Endodermal cell (in vitro differentiated cells): ENCODE results near the gene STUM. TPM values are rescaled to one million over a fixed set of nuclear protein-coding genes. Genes with fewer than 3 reads are reported as not detected.

Experiments used
- DNase-seq: peaks from one replicate; pipeline ENCODE4 v3.0.0-alpha.2; 2017
- H3K27ac ChIP-seq: 2 replicates; pipeline ENCODE4 v1.5.1; 2013; ENCODE audit warnings: mild to moderate bottlenecking, low read depth, low read length, moderate library complexity
- H3K27me3 ChIP-seq: 2 replicates; pipeline ENCODE4 v1.6.1; 2013; ENCODE audit warnings: mild to moderate bottlenecking, low read length, moderate library complexity; ENCODE audit not compliant: insufficient read depth, control insufficient read depth, poor library complexity, severe bottlenecking
- H3K36me3 ChIP-seq: 2 replicates; pipeline ENCODE4 v1.7.0; 2013; ENCODE audit warnings: mild to moderate bottlenecking, low read length, moderate library complexity; ENCODE audit not compliant: control insufficient read depth, insufficient read depth
- H3K4me1 ChIP-seq: one replicate; pipeline ENCODE4 v1.7.0; 2013; ENCODE audit warnings: low read length; ENCODE audit not compliant: control insufficient read depth, insufficient read depth
- H3K4me3 ChIP-seq: 2 replicates; pipeline ENCODE4 v1.5.1; 2013; ENCODE audit warnings: mild to moderate bottlenecking, low read length, moderate library complexity
- H3K9ac ChIP-seq: 2 replicates; pipeline ENCODE4 v1.6.1; 2013; ENCODE audit warnings: mild to moderate bottlenecking, low read length, moderate library complexity; ENCODE audit not compliant: poor library complexity, severe bottlenecking; ENCODE audit errors: extremely low read depth
- H3K9me3 ChIP-seq: 2 replicates; pipeline ENCODE4 v1.6.1; 2013; ENCODE audit warnings: mild to moderate bottlenecking, low read length, moderate library complexity; ENCODE audit not compliant: control insufficient read depth
- H3K27ac Mint-ChIP-seq: 2 replicates; pipeline ENCODE4 v1.8.0; 2020; ENCODE audit warnings: mixed read lengths
- H3K27me3 Mint-ChIP-seq: 2 replicates; pipeline ENCODE4 v1.8.0; 2021; ENCODE audit warnings: mild to moderate bottlenecking, mixed read lengths; ENCODE audit not compliant: insufficient read depth
- H3K36me3 Mint-ChIP-seq: 2 replicates; pipeline ENCODE4 v1.8.0; 2020; ENCODE audit warnings: low read depth, mixed read lengths
- H3K4me1 Mint-ChIP-seq: 2 replicates; pipeline ENCODE4 v1.8.0; 2020; ENCODE audit warnings: mixed read lengths
- H3K4me3 Mint-ChIP-seq: 2 replicates; pipeline ENCODE4 v1.8.0; 2020; ENCODE audit warnings: mild to moderate bottlenecking, moderate library complexity, mixed read lengths
- H3K9me3 Mint-ChIP-seq: 2 replicates; pipeline ENCODE4 v1.8.0; 2020; ENCODE audit warnings: mild to moderate bottlenecking, mixed read lengths
- WGBS, 2 experiments: methylation state at CpG; one replicate each; pipeline versions ENCODE4 v1.1.5 to v1.1.7; 2013; ENCODE audit warnings: missing lambda C conversion rate in 2 of 2, mixed read lengths in 1 of 2; ENCODE audit not compliant: insufficient coverage in 1 of 2, insufficient read length in 1 of 2; 5-methylcytosine and 5-hydroxymethylcytosine counted together
- total RNA-seq, 2 donors: library from RNA; stranded (reverse); fragmentation: NEBNext Ultra II Directional in 1 of 2; extraction: Animal tissue kit (Norgen Biotek cat#: 25700) in 1 of 2; gene quantifications; 2 replicates in 1 of 2; 3 replicates in 1 of 2; pipeline ENCODE4 v1.2.1, GENCODE V29; 2021
- TF ChIP-seq, protein P1 (sequence below): fragments of 200-600 bp; sonication (generic); conservative IDR thresholded peaks from 2 replicates; pipeline ENCODE4 v1.5.0; 2021; ENCODE audit warnings: antibody characterized with exemption, mild to moderate bottlenecking

The STUM gene
- total RNA-seq, 2 donors from 2014 or later = 0.04 to 0.20 TPM

DNA sequence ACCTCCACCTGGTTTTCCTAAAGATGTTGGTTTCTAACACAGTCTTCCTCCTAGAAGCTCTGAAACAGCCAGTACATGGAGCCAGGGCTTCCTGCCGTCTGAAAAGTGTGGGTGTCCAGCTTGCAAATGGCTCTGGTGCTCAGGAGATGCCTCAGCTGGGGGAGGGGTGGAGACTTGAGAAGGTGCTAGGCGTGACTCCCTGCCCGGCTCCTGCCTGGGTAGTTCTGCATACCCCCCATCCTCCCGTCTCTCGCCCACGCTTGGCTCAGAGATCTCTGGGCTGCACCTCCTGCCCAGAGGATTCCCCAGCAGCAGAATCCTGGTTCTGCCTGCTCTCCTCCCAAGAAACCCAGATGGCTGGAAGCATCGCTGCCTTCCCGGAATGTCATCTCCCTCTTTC, 16.9 kb downstream of the STUM start:
- no peak for DNase-seq
- TF ChIP-seq, protein P1, sequence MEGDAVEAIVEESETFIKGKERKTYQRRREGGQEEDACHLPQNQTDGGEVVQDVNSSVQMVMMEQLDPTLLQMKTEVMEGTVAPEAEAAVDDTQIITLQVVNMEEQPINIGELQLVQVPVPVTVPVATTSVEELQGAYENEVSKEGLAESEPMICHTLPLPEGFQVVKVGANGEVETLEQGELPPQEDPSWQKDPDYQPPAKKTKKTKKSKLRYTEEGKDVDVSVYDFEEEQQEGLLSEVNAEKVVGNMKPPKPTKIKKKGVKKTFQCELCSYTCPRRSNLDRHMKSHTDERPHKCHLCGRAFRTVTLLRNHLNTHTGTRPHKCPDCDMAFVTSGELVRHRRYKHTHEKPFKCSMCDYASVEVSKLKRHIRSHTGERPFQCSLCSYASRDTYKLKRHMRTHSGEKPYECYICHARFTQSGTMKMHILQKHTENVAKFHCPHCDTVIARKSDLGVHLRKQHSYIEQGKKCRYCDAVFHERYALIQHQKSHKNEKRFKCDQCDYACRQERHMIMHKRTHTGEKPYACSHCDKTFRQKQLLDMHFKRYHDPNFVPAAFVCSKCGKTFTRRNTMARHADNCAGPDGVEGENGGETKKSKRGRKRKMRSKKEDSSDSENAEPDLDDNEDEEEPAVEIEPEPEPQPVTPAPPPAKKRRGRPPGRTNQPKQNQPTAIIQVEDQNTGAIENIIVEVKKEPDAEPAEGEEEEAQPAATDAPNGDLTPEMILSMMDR = no peak
- Histone ChIP-seq H3K4me1 (no peaks in the 10 kb centered on the region), H3K36me3 (no peaks in the 10 kb centered on the region), H3K27ac (no peak overlapping the region), H3K27me3 (peaks cover 3% of the 10 kb centered on the region), H3K9me3 (no peaks in the 10 kb centered on the region), H3K4me3 (no peak overlapping the region), H3K9ac (no peak overlapping the region)
- WGBS, 2 experiments = 92 to 96% methylated on average over 5 to 8 of the region's 8 CpGs
- no peaks in the 10 kb centered on the region for H3K9me3 Mint-ChIP-seq
- H3K36me3 Mint-ChIP-seq = no peaks in the 10 kb centered on the region
- peaks cover under 1% of the 10 kb centered on the region for H3K27me3 Mint-ChIP-seq
- H3K27ac Mint-ChIP-seq = no peak overlapping the region
- no peak overlapping the region for H3K4me3 Mint-ChIP-seq
- H3K4me1 Mint-ChIP-seq = peaks cover 2% of the 10 kb centered on the region

DNA sequence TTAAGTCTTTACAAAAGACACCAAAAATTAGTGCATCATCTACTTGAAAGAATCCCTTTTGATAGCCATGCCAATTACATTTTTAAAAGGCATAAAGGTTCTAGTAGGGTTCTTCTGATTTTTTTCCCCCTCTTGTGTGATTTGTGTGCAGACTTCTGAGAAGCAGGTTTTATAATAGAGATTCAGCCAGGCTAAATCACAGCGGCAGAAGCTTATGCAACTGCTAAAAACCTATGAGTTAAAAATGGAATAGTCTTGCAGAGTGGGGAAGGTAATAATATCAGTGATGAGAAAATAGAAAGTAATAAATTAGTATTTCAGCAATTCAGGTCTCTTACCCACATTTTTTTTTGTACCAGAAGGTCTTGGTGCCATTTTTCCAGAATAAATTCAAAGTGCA, 17.7 kb downstream of the STUM start:
- Mint-ChIP-seq H3K9me3 (no peaks in the 10 kb centered on the region), H3K4me3 (no peak overlapping the region), H3K27me3 (no peaks in the 10 kb centered on the region), H3K27ac (no peak overlapping the region), H3K4me1 (peaks cover 2% of the 10 kb centered on the region), H3K36me3 (no peaks in the 10 kb centered on the region)
- H3K36me3 ChIP-seq = no peaks in the 10 kb centered on the region
- TF ChIP-seq, protein P1 = no peak
- no peak for DNase-seq
- no peaks in the 10 kb centered on the region for H3K9me3 ChIP-seq
- H3K27ac ChIP-seq = no peak overlapping the region
- H3K27me3 ChIP-seq = peaks cover 3% of the 10 kb centered on the region
- H3K4me3 ChIP-seq = no peak overlapping the region
- no peak overlapping the region for H3K9ac ChIP-seq
- WGBS, 2 experiments = 96% methylated on average over 1 of the region's 1 CpG; no CpG with 5 or more reads in 1 of the 2 experiments
- no peaks in the 10 kb centered on the region for H3K4me1 ChIP-seq

DNA sequence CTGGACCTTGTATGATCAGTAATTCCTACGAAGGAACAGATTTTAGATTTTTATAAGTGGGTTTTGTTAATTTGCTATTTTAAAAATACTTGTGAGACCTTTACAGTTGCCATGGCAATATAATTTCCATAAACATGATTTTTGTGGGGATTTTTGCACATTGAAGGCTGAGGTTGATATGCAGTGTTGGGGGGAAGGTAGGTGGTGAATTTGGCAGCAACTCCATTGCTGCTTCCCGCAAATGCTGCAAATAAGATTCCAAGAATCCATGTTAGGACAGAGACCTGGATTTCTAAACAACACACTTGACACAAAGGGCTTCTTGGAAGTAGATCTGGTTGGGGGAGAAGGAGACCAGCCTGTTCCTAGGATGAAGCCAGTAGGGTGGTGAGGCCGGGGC, 18.2 kb downstream of the STUM start:
- Histone ChIP-seq H3K9me3 (no peaks in the 10 kb centered on the region), H3K4me1 (no peaks in the 10 kb centered on the region)
- no peak overlapping the region for H3K27ac Mint-ChIP-seq

More for the DNA sequence above, 18.2 kb downstream of the STUM start:
- no peak for DNase-seq
- no peaks in the 10 kb centered on the region for H3K27me3 Mint-ChIP-seq
- TF ChIP-seq, protein P1 = no peak
- Histone ChIP-seq H3K36me3 (no peaks in the 10 kb centered on the region), H3K27ac (no peak overlapping the region), H3K4me3 (no peak overlapping the region), H3K9ac (no peak overlapping the region), H3K27me3 (peaks cover 3% of the 10 kb centered on the region)
- no peak overlapping the region for H3K4me3 Mint-ChIP-seq
- no peaks in the 10 kb centered on the region for H3K9me3 Mint-ChIP-seq
- peaks cover 2% of the 10 kb centered on the region for H3K4me1 Mint-ChIP-seq
- no peaks in the 10 kb centered on the region for H3K36me3 Mint-ChIP-seq
- WGBS, 2 experiments = 77 to 83% methylated on average over 1 to 3 of the region's 3 CpGs
